ENCODE data around the gene CIAO1. TPM values are rescaled to one million over a fixed set of nuclear protein-coding genes. Genes with fewer than 3 reads are reported as not detected.

CIAO1 gene
- total RNA-seq, 1 donor from 2014 or later, result 63.7 TPM

- Mint-ChIP-seq H3K4me1 (ENCODE audit: unreplicated experiment) (peaks cover 10% of the 10 kb centered on the region), H3K27ac (ENCODE audit: unreplicated experiment) (no peak overlapping the region), H3K4me3 (ENCODE audit: unreplicated experiment) (no peak overlapping the region), H3K27me3 (ENCODE audit: unreplicated experiment) (peaks cover 5% of the 10 kb centered on the region), H3K9me3 (ENCODE audit: unreplicated experiment) (no peaks in the 10 kb centered on the region), H3K36me3 (ENCODE audit: low read depth, unreplicated experiment) (peaks cover 14% of the 10 kb centered on the region)
- DNase-seq (ENCODE audit: low spot score), result no peak
- TF ChIP-seq, protein P1, sequence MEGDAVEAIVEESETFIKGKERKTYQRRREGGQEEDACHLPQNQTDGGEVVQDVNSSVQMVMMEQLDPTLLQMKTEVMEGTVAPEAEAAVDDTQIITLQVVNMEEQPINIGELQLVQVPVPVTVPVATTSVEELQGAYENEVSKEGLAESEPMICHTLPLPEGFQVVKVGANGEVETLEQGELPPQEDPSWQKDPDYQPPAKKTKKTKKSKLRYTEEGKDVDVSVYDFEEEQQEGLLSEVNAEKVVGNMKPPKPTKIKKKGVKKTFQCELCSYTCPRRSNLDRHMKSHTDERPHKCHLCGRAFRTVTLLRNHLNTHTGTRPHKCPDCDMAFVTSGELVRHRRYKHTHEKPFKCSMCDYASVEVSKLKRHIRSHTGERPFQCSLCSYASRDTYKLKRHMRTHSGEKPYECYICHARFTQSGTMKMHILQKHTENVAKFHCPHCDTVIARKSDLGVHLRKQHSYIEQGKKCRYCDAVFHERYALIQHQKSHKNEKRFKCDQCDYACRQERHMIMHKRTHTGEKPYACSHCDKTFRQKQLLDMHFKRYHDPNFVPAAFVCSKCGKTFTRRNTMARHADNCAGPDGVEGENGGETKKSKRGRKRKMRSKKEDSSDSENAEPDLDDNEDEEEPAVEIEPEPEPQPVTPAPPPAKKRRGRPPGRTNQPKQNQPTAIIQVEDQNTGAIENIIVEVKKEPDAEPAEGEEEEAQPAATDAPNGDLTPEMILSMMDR (IDR thresholded peaks at IDR 0.05; ENCODE audit: unreplicated experiment), result no peak
These were observed 22.2 kb upstream of the CIAO1 start for GRCh38 chr2:96243843-96244242.

- H3K36me3 Mint-ChIP-seq (ENCODE audit: low read depth, unreplicated experiment), result peaks cover 10% of the 10 kb centered on the region
- H3K4me3 Mint-ChIP-seq (ENCODE audit: unreplicated experiment), result no peak overlapping the region
- H3K4me1 Mint-ChIP-seq (ENCODE audit: unreplicated experiment), result peaks cover 14% of the 10 kb centered on the region
- H3K27ac Mint-ChIP-seq (ENCODE audit: unreplicated experiment), result peak overlapping the region; percentile 48
- DNase-seq (ENCODE audit: low spot score), result no peak
- peaks cover 4% of the 10 kb centered on the region for H3K27me3 Mint-ChIP-seq (ENCODE audit: unreplicated experiment)
- H3K9me3 Mint-ChIP-seq (ENCODE audit: unreplicated experiment), result no peaks in the 10 kb centered on the region
- TF ChIP-seq, protein P1 (IDR thresholded peaks at IDR 0.05; ENCODE audit: unreplicated experiment), result no peak
These were observed 20.2 kb upstream of the CIAO1 start for GRCh38 chr2:96245609-96246390.

GRCh38 chr2:96247009-96247408, 19.0 kb upstream of the CIAO1 start:
- H3K27ac Mint-ChIP-seq (ENCODE audit: unreplicated experiment), result no peak overlapping the region
- no peak overlapping the region for H3K4me3 Mint-ChIP-seq (ENCODE audit: unreplicated experiment)
- TF ChIP-seq, protein P1 (IDR thresholded peaks at IDR 0.05; ENCODE audit: unreplicated experiment), result no peak
- no peaks in the 10 kb centered on the region for H3K9me3 Mint-ChIP-seq (ENCODE audit: unreplicated experiment)
- peaks cover 15% of the 10 kb centered on the region for H3K36me3 Mint-ChIP-seq (ENCODE audit: low read depth, unreplicated experiment)
- H3K27me3 Mint-ChIP-seq (ENCODE audit: unreplicated experiment), result peaks cover 3% of the 10 kb centered on the region
- DNase-seq (ENCODE audit: low spot score), result no peak
- H3K4me1 Mint-ChIP-seq (ENCODE audit: unreplicated experiment), result peaks cover 19% of the 10 kb centered on the region

GRCh38 chr2:96247896-96248295, 18.1 kb upstream of the CIAO1 start:
- peaks cover 19% of the 10 kb centered on the region for H3K4me1 Mint-ChIP-seq (ENCODE audit: unreplicated experiment)
- no peak overlapping the region for H3K27ac Mint-ChIP-seq (ENCODE audit: unreplicated experiment)
- DNase-seq (ENCODE audit: low spot score), result no peak
- H3K9me3 Mint-ChIP-seq (ENCODE audit: unreplicated experiment), result no peaks in the 10 kb centered on the region
- H3K27me3 Mint-ChIP-seq (ENCODE audit: unreplicated experiment), result peaks cover 3% of the 10 kb centered on the region
- H3K4me3 Mint-ChIP-seq (ENCODE audit: unreplicated experiment), result no peak overlapping the region
- TF ChIP-seq, protein P1 (IDR thresholded peaks at IDR 0.05; ENCODE audit: unreplicated experiment), result no peak
- peaks cover 23% of the 10 kb centered on the region for H3K36me3 Mint-ChIP-seq (ENCODE audit: low read depth, unreplicated experiment)

- no peak for DNase-seq (ENCODE audit: low spot score)
- Mint-ChIP-seq H3K9me3 (ENCODE audit: unreplicated experiment) (no peaks in the 10 kb centered on the region), H3K36me3 (ENCODE audit: low read depth, unreplicated experiment) (peaks cover 28% of the 10 kb centered on the region), H3K27ac (ENCODE audit: unreplicated experiment) (no peak overlapping the region), H3K4me3 (ENCODE audit: unreplicated experiment) (no peak overlapping the region), H3K4me1 (ENCODE audit: unreplicated experiment) (peaks cover 19% of the 10 kb centered on the region), H3K27me3 (ENCODE audit: unreplicated experiment) (peaks cover 3% of the 10 kb centered on the region)
- TF ChIP-seq, protein P1 (IDR thresholded peaks at IDR 0.05; ENCODE audit: unreplicated experiment), result no peak
These were observed 17.4 kb upstream of the CIAO1 start for GRCh38 chr2:96248624-96249023.

Measured in endothelial cell (in vitro differentiated cells).